Small intestine (tissue), 7 donors: ENCODE measurements around the gene STK38. TPM values are rescaled to one million over a fixed set of nuclear protein-coding genes. Genes with fewer than 3 reads are reported as not detected.

ENCODE experiments used
- DNase-seq, 2 donors: peaks; one replicate each; pipeline versions ENCODE4 v3.0.0 to v3.0.0-alpha.2; 2013
- FAIRE-seq: peaks from 2 replicates; lab custom pipeline; 2012; peaks lifted over from hg19 to GRCh38; lab: Jason Lieb, UNC
- H3K27ac ChIP-seq, 3 donors: one replicate each; pipeline ENCODE4 v1.5.1; 2013; ENCODE audit warnings: low read length in 2 of 3, mild to moderate bottlenecking in 2 of 3, control low read depth in 1 of 3, inconsistent platforms in 1 of 3, low read depth in 1 of 3, moderate library complexity in 1 of 3
- H3K27me3 ChIP-seq, 3 donors: one replicate each; pipeline ENCODE4 v1.6.1; 2013; ENCODE audit warnings: low read length in 3 of 3, inconsistent platforms in 1 of 3; ENCODE audit not compliant: control insufficient read depth in 3 of 3, insufficient read depth in 3 of 3
- H3K36me3 ChIP-seq, 3 donors: one replicate each; pipeline ENCODE4 v1.6.1; 2013; ENCODE audit warnings: low read length in 3 of 3, inconsistent platforms in 1 of 3, low read depth in 1 of 3, mild to moderate bottlenecking in 1 of 3, moderate library complexity in 1 of 3; ENCODE audit not compliant: control insufficient read depth in 3 of 3, insufficient read depth in 2 of 3
- H3K4me1 ChIP-seq, 3 donors: one replicate each; pipeline ENCODE4 v1.6.1; 2013; ENCODE audit warnings: low read length in 2 of 3, inconsistent platforms in 1 of 3, low read depth in 1 of 3, mild to moderate bottlenecking in 1 of 3, moderate library complexity in 1 of 3; ENCODE audit not compliant: control insufficient read depth in 3 of 3, insufficient read depth in 2 of 3
- H3K4me3 ChIP-seq, 3 donors: one replicate each; pipeline ENCODE4 v1.5.1; 2013; ENCODE audit warnings: low read length in 3 of 3, control low read depth in 1 of 3, inconsistent platforms in 1 of 3, low read depth in 1 of 3, mild to moderate bottlenecking in 1 of 3, moderate library complexity in 1 of 3
- H3K9me3 ChIP-seq, 2 donors: one replicate each; pipeline ENCODE4 v1.6.1; 2013; ENCODE audit warnings: low read depth in 1 of 2, low read length in 1 of 2; ENCODE audit not compliant: control insufficient read depth in 2 of 2, insufficient read depth in 1 of 2
- WGBS, 3 donors: extraction: QIAGEN DNeasy Blood & Tissue Kit; methylation state at CpG; one replicate each; pipeline ENCODE4 v1.1.7; 2013; 5-methylcytosine and 5-hydroxymethylcytosine counted together
- polyA plus RNA-seq, 4 donors: library from polyadenylated mRNA; stranded (reverse) in 3 of 4; unstranded in 1 of 4; fragments of 200-250 nt in 3 of 4; fragments of 120-200 nt in 1 of 4; gene quantifications; one replicate each; pipeline versions ENCODE4 v1.2.1 to v1.2.3, GENCODE V29; 2013
- donor health status: healthy with polysubstance abuse.
- donor health status: control.
- donor health status: control.
- donor health status: Bipolar disorder and iron deficiency.
- donor health status: healthy.

Gene STK38
- polyA plus RNA-seq, 4 donors = 27.6 to 52.1 (median 39.9) TPM

- Histone ChIP-seq H3K4me3 (no peak overlapping the region), H3K27me3 (no peaks in the 10 kb centered on the region), H3K4me1 (peaks cover 7 to 31% (median 10%) of the 10 kb centered on the region in 3 donors), H3K36me3 (peaks cover 4 to 42% (median 10%) of the 10 kb centered on the region in 3 donors), H3K27ac (peak overlapping the region in 1 of 3 donors; percentile 24), H3K9me3 (peaks cover 0 to 16% of the 10 kb centered on the region in 2 donors)
- peak in 1 of 2 donors; percentile 43 for DNase-seq
- no peak for FAIRE-seq
- 54 to 84% (median 68%) methylated on average over 3 of the region's 3 CpGs for WGBS, 3 donors
These were observed 36.9 kb downstream of the STK38 start for GRCh38 chr6:36510365-36510764.

GRCh38 chr6:36508532-36508931 lies 38.7 kb downstream of the STK38 start:
- no peaks in the 10 kb centered on the region for H3K27me3 ChIP-seq
- peaks cover 4 to 38% (median 10%) of the 10 kb centered on the region in 3 donors for H3K36me3 ChIP-seq
- no peak overlapping the region for H3K4me3 ChIP-seq
- peaks cover 0 to 16% of the 10 kb centered on the region in 2 donors for H3K9me3 ChIP-seq
- H3K4me1 ChIP-seq = peaks cover 4 to 34% (median 10%) of the 10 kb centered on the region in 3 donors
- H3K27ac ChIP-seq = no peak overlapping the region
- WGBS, 3 donors = 85 to 93% (median 90%) methylated on average over 10 of the region's 10 CpGs
- DNase-seq = no peak
- no peak for FAIRE-seq

- no peak overlapping the region for H3K4me3 ChIP-seq
- peak overlapping the region in 1 of 3 donors; percentile 47 for H3K27ac ChIP-seq
- WGBS, 3 donors = 11 to 52% (median 35%) methylated on average over 2 of the region's 2 CpGs
- H3K36me3 ChIP-seq = peaks cover 1 to 27% (median 8%) of the 10 kb centered on the region in 3 donors
- peaks cover 4 to 40% (median 10%) of the 10 kb centered on the region in 3 donors for H3K4me1 ChIP-seq
- peaks cover 0 to 16% of the 10 kb centered on the region in 2 donors for H3K9me3 ChIP-seq
- DNase-seq (peak; percentile 68 to 70), FAIRE-seq (no peak)
- H3K27me3 ChIP-seq = no peaks in the 10 kb centered on the region
These were observed 40.7 kb downstream of the STK38 start for GRCh38 chr6:36506611-36507010.

- Histone ChIP-seq H3K9me3 (peaks cover 0 to 16% of the 10 kb centered on the region in 2 donors), H3K4me1 (peaks cover 4 to 40% (median 10%) of the 10 kb centered on the region in 3 donors), H3K27me3 (no peaks in the 10 kb centered on the region), H3K27ac (peak overlapping the region in 2 of 3 donors; percentile 47 to 48), H3K4me3 (no peak overlapping the region), H3K36me3 (peaks cover 1 to 25% (median 8%) of the 10 kb centered on the region in 3 donors)
- WGBS, 3 donors = 47 to 66% (median 63%) methylated on average over 6 of the region's 6 CpGs
- FAIRE-seq = no peak
- DNase-seq = no peak
These were observed 41.3 kb downstream of the STK38 start for GRCh38 chr6:36505744-36506534.

- H3K9me3 ChIP-seq = peaks cover 0 to 8% of the 10 kb centered on the region in 2 donors
- DNase-seq (no peak), FAIRE-seq (no peak)
- H3K27me3 ChIP-seq = no peaks in the 10 kb centered on the region
- H3K27ac ChIP-seq = peak overlapping the region in 2 of 3 donors; percentile 11 to 20
- peaks cover 1 to 21% (median 6%) of the 10 kb centered on the region in 3 donors for H3K36me3 ChIP-seq
- H3K4me3 ChIP-seq = no peak overlapping the region
- H3K4me1 ChIP-seq = peaks cover 4 to 40% (median 10%) of the 10 kb centered on the region in 3 donors
- 90 to 98% (median 95%) methylated on average over 2 of the region's 2 CpGs for WGBS, 3 donors
These were observed 42.3 kb downstream of the STK38 start for GRCh38 chr6:36504982-36505381.

- FAIRE-seq (peak; percentile 80), DNase-seq (peak; percentile 54 to 81)
- Histone ChIP-seq H3K27me3 (no peaks in the 10 kb centered on the region), H3K36me3 (peaks cover 1 to 19% (median 4%) of the 10 kb centered on the region in 3 donors), H3K4me1 (peaks cover 4 to 40% (median 7%) of the 10 kb centered on the region in 3 donors), H3K9me3 (peaks cover 0 to under 1% of the 10 kb centered on the region in 2 donors), H3K4me3 (no peak overlapping the region), H3K27ac (peak overlapping the region in 1 of 3 donors; percentile 51)
- WGBS, 3 donors = 23 to 62% (median 51%) methylated on average over 3 of the region's 3 CpGs
These were observed 43.1 kb downstream of the STK38 start for GRCh38 chr6:36504181-36504580.

GRCh38 chr6:36501686-36502085 lies 45.6 kb downstream of the STK38 start:
- FAIRE-seq (no peak), DNase-seq (no peak)
- peaks cover 4 to 31% (median 4%) of the 10 kb centered on the region in 3 donors for H3K4me1 ChIP-seq
- peaks cover 2 to 26% (median 5%) of the 10 kb centered on the region in 3 donors for H3K36me3 ChIP-seq
- no peaks in the 10 kb centered on the region for H3K9me3 ChIP-seq
- H3K4me3 ChIP-seq = no peak overlapping the region
- H3K27ac ChIP-seq = no peak overlapping the region
- WGBS, 3 donors = 86 to 94% (median 87%) methylated on average over 6 of the region's 6 CpGs
- no peaks in the 10 kb centered on the region for H3K27me3 ChIP-seq

GRCh38 chr6:36499918-36500317 lies 47.4 kb downstream of the STK38 start:
- FAIRE-seq (no peak), DNase-seq (no peak)
- Histone ChIP-seq H3K4me1 (peaks cover 0 to 14% (median 2%) of the 10 kb centered on the region in 3 donors), H3K36me3 (peaks cover 8 to 35% (median 10%) of the 10 kb centered on the region in 3 donors), H3K9me3 (no peaks in the 10 kb centered on the region), H3K27me3 (no peaks in the 10 kb centered on the region), H3K27ac (no peak overlapping the region), H3K4me3 (no peak overlapping the region)
- WGBS, 3 donors = 66 to 84% (median 78%) methylated on average over 4 of the region's 4 CpGs
